Activated gamma-delta T cell (primary cell): ENCODE measurements around the gene SERPINB10.

Source experiments
- DNase-seq: peaks from one replicate; lab custom pipeline; 2025; lab: John Stamatoyannopoulos, UW
- total RNA-seq, 2 donors: gene quantifications; one replicate each; lab custom pipeline; 2026; lab: John Stamatoyannopoulos, UW

Gene SERPINB10, protein sequence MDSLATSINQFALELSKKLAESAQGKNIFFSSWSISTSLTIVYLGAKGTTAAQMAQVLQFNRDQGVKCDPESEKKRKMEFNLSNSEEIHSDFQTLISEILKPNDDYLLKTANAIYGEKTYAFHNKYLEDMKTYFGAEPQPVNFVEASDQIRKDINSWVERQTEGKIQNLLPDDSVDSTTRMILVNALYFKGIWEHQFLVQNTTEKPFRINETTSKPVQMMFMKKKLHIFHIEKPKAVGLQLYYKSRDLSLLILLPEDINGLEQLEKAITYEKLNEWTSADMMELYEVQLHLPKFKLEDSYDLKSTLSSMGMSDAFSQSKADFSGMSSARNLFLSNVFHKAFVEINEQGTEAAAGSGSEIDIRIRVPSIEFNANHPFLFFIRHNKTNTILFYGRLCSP
- total RNA-seq = 0 to 0.04 reads per million in 2 donors

GRCh38 chr18:63907664-63908063, at the start of gene SERPINB10:
Gene SERPINB10 (plus strand): TSS chr18:63907958. CDS start chr18:63915511, 7,553 bp downstream.
- DNase-seq = no peak

DNA sequence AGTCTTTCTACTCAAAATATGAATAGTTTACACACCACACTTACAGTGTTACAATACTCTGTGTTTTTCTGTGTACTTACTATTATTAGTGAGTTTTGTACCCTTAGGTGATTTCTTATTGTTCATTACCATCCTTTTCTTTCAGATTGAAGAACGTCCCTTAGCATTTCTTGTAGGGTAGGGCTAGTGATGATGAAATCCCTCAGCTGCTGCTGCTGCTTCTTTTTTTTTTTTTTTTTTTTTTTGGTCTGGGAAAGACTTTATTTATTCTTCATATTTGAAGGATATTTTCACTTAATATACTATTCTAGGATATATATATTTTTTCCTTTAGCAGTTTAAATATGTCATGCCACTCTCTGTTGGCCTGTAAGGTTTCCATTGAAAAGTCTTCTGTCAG, 49.3 kb upstream of the SERPINB10 start:
- DNase-seq = no peak

- DNase-seq = no peak
Measured at GRCh38 chr18:63859781-63860475, 47.8 kb upstream of the SERPINB10 start.

DNA sequence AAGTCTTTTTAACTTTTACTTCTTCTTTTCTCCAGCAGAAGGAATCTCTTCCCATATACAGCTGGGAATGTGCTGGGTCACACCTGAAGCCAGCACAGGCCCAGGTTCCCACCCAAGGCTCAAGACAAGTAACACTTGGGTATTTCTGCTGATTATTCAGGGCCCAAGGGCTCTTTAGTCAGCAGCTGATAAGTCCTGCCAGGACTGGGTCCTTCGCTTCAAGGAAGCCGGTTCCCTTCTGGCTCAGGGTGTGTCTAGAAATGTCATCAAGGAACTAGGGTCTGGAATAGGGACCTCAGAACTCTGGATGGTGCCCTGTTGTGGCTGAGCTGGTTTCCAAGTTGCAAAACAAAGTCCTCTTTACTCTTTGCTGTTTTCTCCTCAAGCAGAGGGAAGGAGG, 47.2 kb upstream of the SERPINB10 start:
- DNase-seq = no peak

- no peak for DNase-seq
Measured at GRCh38 chr18:63867368-63868125, 40.2 kb upstream of the SERPINB10 start.

GRCh38 chr18:63868546-63868945, 39.2 kb upstream of the SERPINB10 start:
- DNase-seq = no peak

DNA sequence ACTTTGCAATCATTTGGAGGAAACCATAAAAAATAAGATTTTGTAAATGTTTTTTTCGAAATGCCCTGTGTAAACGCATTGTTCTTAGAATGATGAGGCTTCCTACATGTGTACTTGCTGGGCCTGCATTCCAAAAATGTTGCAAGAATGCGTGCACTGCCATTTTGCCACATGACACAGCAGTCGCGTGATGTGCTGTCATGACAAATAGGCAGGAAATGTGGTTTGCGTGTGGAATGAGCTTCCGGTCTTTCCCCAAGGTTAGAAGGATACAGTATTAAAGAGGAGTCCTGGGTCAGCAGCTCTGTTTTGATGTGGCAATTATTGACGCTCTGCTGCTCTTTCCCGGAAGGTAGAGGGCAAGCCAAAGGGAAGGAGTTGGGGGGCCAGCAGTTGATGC, 38.4 kb upstream of the SERPINB10 start:
- no peak for DNase-seq

- no peak for DNase-seq
Measured at GRCh38 chr18:63869851-63870250, 37.9 kb upstream of the SERPINB10 start.

DNA sequence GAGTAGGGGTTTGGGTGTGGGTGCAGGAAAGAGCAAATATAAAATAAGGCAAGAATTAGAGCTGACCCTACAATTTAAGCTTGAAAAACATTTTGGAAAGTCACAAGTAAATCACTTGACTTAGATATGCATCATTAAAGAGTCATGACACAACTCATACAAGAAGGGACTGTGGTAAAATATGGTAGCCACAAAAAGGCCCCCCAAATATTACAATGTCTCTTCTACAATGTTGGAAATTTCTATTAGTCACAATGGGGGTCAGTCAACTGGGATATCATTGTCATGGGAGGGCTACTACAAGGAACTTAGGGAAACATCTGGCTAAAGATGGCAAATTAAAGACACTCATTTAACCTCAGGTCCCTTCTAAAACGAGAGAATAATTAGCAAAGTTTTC, 35.9 kb upstream of the SERPINB10 start:
- no peak for DNase-seq

- DNase-seq = no peak
Measured at GRCh38 chr18:63872586-63872985, 35.2 kb upstream of the SERPINB10 start.

DNA sequence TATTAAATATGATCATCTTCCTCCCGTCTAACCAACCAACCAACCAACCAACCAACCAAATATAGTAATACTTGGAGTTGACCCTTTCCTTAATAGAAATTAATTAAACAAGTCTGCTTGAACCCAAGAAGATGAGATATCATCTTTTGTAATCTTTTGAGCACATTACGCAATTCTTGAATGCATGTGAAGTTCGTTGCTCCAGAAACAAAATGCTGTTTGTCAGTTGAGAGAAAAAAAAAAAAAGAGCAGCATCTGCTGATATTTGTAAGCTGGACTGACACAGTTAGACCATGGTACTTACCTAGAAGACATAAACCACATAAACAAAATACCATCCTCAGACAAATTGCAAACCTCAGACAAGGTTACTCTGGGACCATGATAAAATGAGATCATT, 29.4 kb upstream of the SERPINB10 start:
- no peak for DNase-seq

- no peak for DNase-seq
Measured at GRCh38 chr18:63878925-63879324, 28.8 kb upstream of the SERPINB10 start.

- no peak for DNase-seq
Measured at GRCh38 chr18:63879709-63880108, 28.0 kb upstream of the SERPINB10 start.

GRCh38 chr18:63881851-63882250, 25.9 kb upstream of the SERPINB10 start:
- no peak for DNase-seq

GRCh38 chr18:63882333-63883141, 25.2 kb upstream of the SERPINB10 start:
- no peak for DNase-seq

DNA sequence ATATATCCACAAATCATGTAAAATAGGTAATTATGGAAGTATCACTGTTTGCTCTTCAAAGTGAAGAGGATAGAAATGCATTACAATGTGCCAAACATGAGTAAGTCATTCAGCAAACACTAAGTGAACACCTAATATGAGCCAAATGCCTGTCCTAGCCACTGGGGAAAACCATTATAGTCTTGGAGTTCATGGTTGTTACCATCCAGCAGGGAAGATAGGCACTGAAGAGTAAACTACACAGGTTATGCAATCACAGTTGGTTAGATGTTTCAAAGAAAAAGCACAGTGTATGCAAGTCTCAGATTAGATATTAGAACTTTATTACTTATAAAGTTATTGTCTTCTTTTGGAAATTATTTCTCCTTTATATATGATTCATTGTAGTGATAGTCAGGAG, 24.1 kb upstream of the SERPINB10 start:
- no peak for DNase-seq

- DNase-seq = no peak
Measured at GRCh38 chr18:63887424-63887823, 20.3 kb upstream of the SERPINB10 start, which contains the start of gene SERPINB2. Gene SERPINB2 (plus strand): TSS chr18:63887705. CDS start chr18:63891445, 3,740 bp downstream.

GRCh38 chr18:63888470-63889190, 19.1 kb upstream of the SERPINB10 start:
- DNase-seq = no peak

DNA sequence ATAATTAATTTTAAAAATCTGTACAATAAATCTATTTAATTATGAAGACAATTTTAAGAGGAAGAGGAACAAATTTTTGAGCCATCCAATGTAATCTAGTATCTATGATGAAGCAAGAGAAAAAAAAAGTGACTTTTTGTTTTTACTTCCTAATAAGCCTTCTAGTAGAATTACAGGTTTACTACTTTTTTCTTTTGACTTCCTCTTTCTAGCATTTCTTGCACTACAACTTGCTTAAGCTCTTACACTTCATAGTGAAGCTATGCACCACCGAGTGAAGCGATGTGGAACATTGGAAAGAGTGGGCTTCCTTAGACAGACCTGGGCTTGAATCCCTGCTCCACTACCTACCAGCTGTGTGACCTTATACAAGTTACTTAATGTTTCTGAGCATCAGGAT, 18.1 kb upstream of the SERPINB10 start:
- DNase-seq = no peak

DNA sequence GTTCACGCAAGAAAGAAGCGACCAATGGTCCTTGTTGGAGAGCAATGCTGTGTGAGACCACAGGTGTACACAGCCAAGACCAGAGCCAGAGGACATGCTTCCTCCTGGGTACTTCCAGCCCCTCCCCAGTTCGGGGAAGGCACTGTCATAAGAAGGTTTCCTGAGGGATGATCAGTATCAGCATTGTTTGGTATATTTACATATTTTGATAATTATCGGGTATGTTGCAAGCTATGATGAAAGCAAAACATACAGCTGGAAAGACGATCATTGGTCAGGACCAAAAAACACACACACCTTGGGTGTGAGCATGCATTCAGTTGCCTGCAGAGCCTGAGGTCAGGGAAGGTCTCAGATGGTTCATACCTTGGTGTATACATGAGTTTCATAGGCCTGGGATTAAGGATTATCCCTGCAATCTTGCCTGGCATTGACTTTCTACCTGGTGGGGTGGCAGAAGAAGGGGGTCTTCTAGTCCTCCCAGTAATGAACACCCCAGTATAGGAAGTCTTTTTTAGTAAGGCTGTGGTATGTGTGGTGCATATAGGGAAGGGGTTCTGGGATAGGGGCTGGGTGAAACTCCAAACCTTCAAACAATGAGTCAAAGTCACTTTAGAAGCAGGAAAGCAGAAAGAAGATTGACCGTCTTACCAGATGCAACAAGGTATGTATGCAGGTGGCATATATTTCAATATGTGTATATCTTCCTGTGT, 17.4 kb upstream of the SERPINB10 start:
- no peak for DNase-seq
